Esophagus (tissue), 2 donors: ENCODE results near the gene PYGB. TPM values are rescaled to one million over a fixed set of nuclear protein-coding genes. Genes with fewer than 3 reads are reported as not detected.
A peak's percentile ranks its signal among the peaks of the same experiment; 100 is the strongest.

ENCODE experiments used
- H3K27ac ChIP-seq, 2 donors: one replicate each; pipeline ENCODE4 v1.5.1; 2013; ENCODE audit warnings: low read depth in 2 of 2, mild to moderate bottlenecking in 2 of 2, inconsistent platforms in 1 of 2, low read length in 1 of 2, moderate library complexity in 1 of 2
- H3K27me3 ChIP-seq, 2 donors: one replicate each; pipeline ENCODE4 v1.6.1; 2013; ENCODE audit warnings: low read length in 2 of 2, control low read depth in 1 of 2, mild to moderate bottlenecking in 1 of 2; ENCODE audit not compliant: insufficient read depth in 2 of 2, control insufficient read depth in 1 of 2
- H3K36me3 ChIP-seq, 2 donors: one replicate each; pipeline ENCODE4 v1.6.1; 2013; ENCODE audit warnings: low read length in 1 of 2; ENCODE audit not compliant: control insufficient read depth in 2 of 2, insufficient read depth in 2 of 2
- H3K4me1 ChIP-seq, 2 donors: one replicate each; pipeline ENCODE4 v1.6.1; 2013; ENCODE audit warnings: low read length in 1 of 2; ENCODE audit not compliant: control insufficient read depth in 2 of 2, insufficient read depth in 2 of 2
- H3K4me3 ChIP-seq, 2 donors: one replicate each; pipeline ENCODE4 v1.5.1; 2013; ENCODE audit warnings: low read length in 2 of 2, mild to moderate bottlenecking in 2 of 2, low read depth in 1 of 2, moderate library complexity in 1 of 2
- H3K9me3 ChIP-seq, 2 donors: one replicate each; pipeline ENCODE4 v1.6.1; 2013; ENCODE audit warnings: mild to moderate bottlenecking in 2 of 2, low read depth in 1 of 2, low read length in 1 of 2, moderate library complexity in 1 of 2; ENCODE audit not compliant: control insufficient read depth in 2 of 2, insufficient read depth in 1 of 2
- WGBS, 2 donors: extraction: QIAGEN DNeasy Blood & Tissue Kit; methylation state at CpG; one replicate each; pipeline ENCODE4 v1.1.7; 2013; 5-methylcytosine and 5-hydroxymethylcytosine counted together
- polyA plus RNA-seq, 2 donors: library from polyadenylated mRNA; stranded (reverse); fragments of 200-250 nt; gene quantifications; one replicate each; pipeline ENCODE4 v1.2.3, GENCODE V29; 2013
- donor health status: healthy with polysubstance abuse.
- donor health status: Bipolar disorder and iron deficiency.

The PYGB gene
- polyA plus RNA-seq, 2 donors = 38.0 to 59.7 TPM

- Histone ChIP-seq H3K36me3 (no peaks in the 10 kb centered on the region), H3K4me1 (peaks cover 2 to 10% of the 10 kb centered on the region in 2 donors), H3K9me3 (no peaks in the 10 kb centered on the region), H3K27me3 (no peaks in the 10 kb centered on the region), H3K27ac (peak overlapping the region in 1 of 2 donors; percentile 91), H3K4me3 (no peak overlapping the region)
- 64 to 79% methylated on average over 9 of the region's 9 CpGs for WGBS, 2 donors
These were observed 1.5 kb upstream of the PYGB start for GRCh38 chr20:25246182-25246999.

GRCh38 chr20:25247000-25247517 is 826 bp upstream of the PYGB start:
- Histone ChIP-seq H3K4me1 (peaks cover 2 to 12% of the 10 kb centered on the region in 2 donors), H3K27me3 (no peaks in the 10 kb centered on the region), H3K9me3 (no peaks in the 10 kb centered on the region), H3K27ac (peak overlapping the region; percentile 91), H3K36me3 (no peaks in the 10 kb centered on the region), H3K4me3 (peak overlapping the region; percentile 85 to 88)
- 13 to 14% methylated on average over 24 of the region's 24 CpGs for WGBS, 2 donors

- 1% methylated on average over 37 of the region's 37 CpGs for WGBS, 2 donors
- Histone ChIP-seq H3K27ac (peak overlapping the region; percentile 91), H3K36me3 (no peaks in the 10 kb centered on the region), H3K27me3 (no peaks in the 10 kb centered on the region), H3K4me1 (peaks cover 3 to 12% of the 10 kb centered on the region in 2 donors), H3K4me3 (peak overlapping the region; percentile 85 to 88), H3K9me3 (no peaks in the 10 kb centered on the region)
These were observed 348 bp upstream of the PYGB start for GRCh38 chr20:25247518-25247955.

GRCh38 chr20:25248786-25249172 is 894 bp downstream of the PYGB start:
- peaks cover 4 to 12% of the 10 kb centered on the region in 2 donors for H3K4me1 ChIP-seq
- WGBS, 2 donors = 6 to 7% methylated on average over 6 of the region's 6 CpGs

GRCh38 chr20:25249198-25249931 is 1.5 kb downstream of the PYGB start:
- H3K4me3 ChIP-seq = peak overlapping the region; percentile 13 to 85
- no peaks in the 10 kb centered on the region for H3K9me3 ChIP-seq
- WGBS, 2 donors = 38 to 50% methylated on average over 9 of the region's 9 CpGs
- no peaks in the 10 kb centered on the region for H3K27me3 ChIP-seq
- no peaks in the 10 kb centered on the region for H3K36me3 ChIP-seq
- H3K27ac ChIP-seq = peak overlapping the region; percentile 52 to 75
- peaks cover 4 to 12% of the 10 kb centered on the region in 2 donors for H3K4me1 ChIP-seq

More at GRCh38 chr20:25248786-25249172, 894 bp downstream of the PYGB start:
- Histone ChIP-seq H3K27ac (peak overlapping the region; percentile 91 to 94), H3K36me3 (no peaks in the 10 kb centered on the region), H3K4me3 (peak overlapping the region; percentile 85 to 88), H3K9me3 (no peaks in the 10 kb centered on the region), H3K27me3 (no peaks in the 10 kb centered on the region)

GRCh38 chr20:25250508-25250907 is 2.6 kb downstream of the PYGB start:
- Histone ChIP-seq H3K36me3 (peaks cover 0 to 4% of the 10 kb centered on the region in 2 donors), H3K4me3 (peak overlapping the region in 1 of 2 donors; percentile 85), H3K9me3 (no peaks in the 10 kb centered on the region), H3K4me1 (peaks cover 9 to 18% of the 10 kb centered on the region in 2 donors), H3K27me3 (no peaks in the 10 kb centered on the region), H3K27ac (no peak overlapping the region)
- 74 to 77% methylated on average over 3 of the region's 3 CpGs for WGBS, 2 donors

- H3K4me1 ChIP-seq = peaks cover 9 to 18% of the 10 kb centered on the region in 2 donors
- no peak overlapping the region for H3K4me3 ChIP-seq
- H3K9me3 ChIP-seq = no peaks in the 10 kb centered on the region
- WGBS, 2 donors = 84 to 87% methylated on average over 9 of the region's 9 CpGs
- no peaks in the 10 kb centered on the region for H3K27me3 ChIP-seq
- no peak overlapping the region for H3K27ac ChIP-seq
- peaks cover 0 to 4% of the 10 kb centered on the region in 2 donors for H3K36me3 ChIP-seq
These were observed 3.1 kb downstream of the PYGB start for GRCh38 chr20:25251019-25251418.

GRCh38 chr20:25251558-25251957 is 3.7 kb downstream of the PYGB start:
- Histone ChIP-seq H3K27ac (peak overlapping the region in 1 of 2 donors; percentile 15), H3K36me3 (peaks cover 0 to 4% of the 10 kb centered on the region in 2 donors), H3K27me3 (no peaks in the 10 kb centered on the region), H3K4me1 (peaks cover 9 to 18% of the 10 kb centered on the region in 2 donors), H3K9me3 (no peaks in the 10 kb centered on the region), H3K4me3 (no peak overlapping the region)
- WGBS, 2 donors = 58 to 61% methylated on average over 4 of the region's 4 CpGs

GRCh38 chr20:25252230-25252651 is 4.4 kb downstream of the PYGB start:
- H3K4me1 ChIP-seq = peaks cover 9 to 13% of the 10 kb centered on the region in 2 donors
- WGBS, 2 donors = 64 to 77% methylated on average over 6 of the region's 6 CpGs

More at GRCh38 chr20:25252230-25252651, 4.4 kb downstream of the PYGB start:
- Histone ChIP-seq H3K27ac (peak overlapping the region in 1 of 2 donors; percentile 57), H3K9me3 (no peaks in the 10 kb centered on the region), H3K36me3 (peaks cover 0 to 4% of the 10 kb centered on the region in 2 donors), H3K27me3 (no peaks in the 10 kb centered on the region), H3K4me3 (no peak overlapping the region)
